NT2/D1 (cell line): Measurements from ENCODE around the gene RGSL1.

Experiments
- DNase-seq: peaks from one replicate; pipeline ENCODE4 v3.0.0-alpha.2; 2011; ENCODE audit warnings: low read depth, low spot score
- H3K27me3 ChIP-seq: 2 replicates; pipeline ENCODE4 v1.6.0; 2011; ENCODE audit warnings: mild to moderate bottlenecking; ENCODE audit not compliant: insufficient read length, insufficient read depth
- H3K36me3 ChIP-seq: 2 replicates; pipeline ENCODE4 v1.6.1; 2011; ENCODE audit warnings: mild to moderate bottlenecking, low read length, mixed read lengths; ENCODE audit not compliant: insufficient read depth, insufficient read length
- H3K4me1 ChIP-seq: 2 replicates; pipeline ENCODE4 v1.5.1; 2011; ENCODE audit not compliant: insufficient read depth, insufficient read length
- H3K4me3 ChIP-seq: 2 replicates; pipeline ENCODE4 v1.5.1; 2011; ENCODE audit warnings: low read depth; ENCODE audit not compliant: insufficient read length
- H3K9ac ChIP-seq: 2 replicates; pipeline ENCODE4 v1.6.0; 2011; ENCODE audit warnings: low read depth; ENCODE audit not compliant: insufficient read length
- H3K9me3 ChIP-seq: 2 replicates; pipeline ENCODE4 v1.5.1; 2011; ENCODE audit warnings: mild to moderate bottlenecking, low read length; ENCODE audit not compliant: insufficient read depth
- SUZ12 ChIP-seq: IDR thresholded peaks from 2 replicates; pipeline ENCODE4 v1.6.1; 2011; ENCODE audit not compliant: insufficient read length, insufficient read depth; ENCODE audit errors: extremely low read depth
- YY1 ChIP-seq: IDR thresholded peaks from 2 replicates; pipeline ENCODE4 v1.6.1; 2011; ENCODE audit not compliant: insufficient read length, insufficient read depth
- ZNF274 ChIP-seq: IDR thresholded peaks from 2 replicates; pipeline ENCODE4 v1.6.1; 2011; ENCODE audit warnings: mild to moderate bottlenecking, low read depth, low read length

The RGSL1 gene

GRCh38 chr1:182410620-182411273 is 39.2 kb upstream of the RGSL1 start:
- no peak overlapping the region for H3K9ac ChIP-seq
- no peak for DNase-seq
- H3K9me3 ChIP-seq = peaks cover 9% of the 10 kb centered on the region
- H3K4me1 ChIP-seq = peaks cover 3% of the 10 kb centered on the region
- no peaks in the 10 kb centered on the region for H3K27me3 ChIP-seq
- no peaks in the 10 kb centered on the region for H3K36me3 ChIP-seq
- H3K4me3 ChIP-seq = no peak overlapping the region
- TF ChIP-seq ZNF274 = no peak
- TF ChIP-seq SUZ12 = no peak
- TF ChIP-seq YY1 = no peak

GRCh38 chr1:182413486-182413885 is 36.5 kb upstream of the RGSL1 start:
- TF ChIP-seq ZNF274 (no peak), SUZ12 (no peak), YY1 (no peak)

GRCh38 chr1:182413969-182414368 is 36.0 kb upstream of the RGSL1 start:
- H3K27me3 ChIP-seq = no peaks in the 10 kb centered on the region
- H3K4me3 ChIP-seq = no peak overlapping the region
- no peak overlapping the region for H3K9ac ChIP-seq
- TF ChIP-seq ZNF274 (no peak), YY1 (no peak), SUZ12 (no peak)
- no peaks in the 10 kb centered on the region for H3K4me1 ChIP-seq
- no peaks in the 10 kb centered on the region for H3K9me3 ChIP-seq
- H3K36me3 ChIP-seq = no peaks in the 10 kb centered on the region
- no peak for DNase-seq

More at GRCh38 chr1:182413486-182413885, 36.5 kb upstream of the RGSL1 start:
- no peaks in the 10 kb centered on the region for H3K27me3 ChIP-seq
- DNase-seq = no peak
- H3K9me3 ChIP-seq = no peaks in the 10 kb centered on the region
- H3K4me3 ChIP-seq = no peak overlapping the region
- no peak overlapping the region for H3K9ac ChIP-seq
- H3K4me1 ChIP-seq = peaks cover 3% of the 10 kb centered on the region
- no peaks in the 10 kb centered on the region for H3K36me3 ChIP-seq

- Histone ChIP-seq H3K36me3 (no peaks in the 10 kb centered on the region), H3K9me3 (no peaks in the 10 kb centered on the region), H3K4me3 (no peak overlapping the region), H3K9ac (no peak overlapping the region), H3K27me3 (no peaks in the 10 kb centered on the region), H3K4me1 (no peaks in the 10 kb centered on the region)
- TF ChIP-seq YY1 (no peak), ZNF274 (no peak), SUZ12 (no peak)
- DNase-seq = no peak
Measured at GRCh38 chr1:182415789-182416188, 34.2 kb upstream of the RGSL1 start.

GRCh38 chr1:182426442-182427430 is 23.2 kb upstream of the RGSL1 start:
- DNase-seq = no peak
- Histone ChIP-seq H3K9ac (no peak overlapping the region), H3K4me1 (no peaks in the 10 kb centered on the region), H3K4me3 (no peak overlapping the region), H3K9me3 (no peaks in the 10 kb centered on the region), H3K27me3 (no peaks in the 10 kb centered on the region), H3K36me3 (no peaks in the 10 kb centered on the region)
- TF ChIP-seq SUZ12 (no peak), ZNF274 (no peak), YY1 (no peak)

- DNase-seq = no peak
- no peak overlapping the region for H3K9ac ChIP-seq
Measured at GRCh38 chr1:182428043-182428442, 21.9 kb upstream of the RGSL1 start.

More at GRCh38 chr1:182428043-182428442, 21.9 kb upstream of the RGSL1 start:
- no peaks in the 10 kb centered on the region for H3K9me3 ChIP-seq
- no peak overlapping the region for H3K4me3 ChIP-seq
- TF ChIP-seq SUZ12 = no peak
- TF ChIP-seq ZNF274 = no peak
- TF ChIP-seq YY1 = no peak
- no peaks in the 10 kb centered on the region for H3K27me3 ChIP-seq
- no peaks in the 10 kb centered on the region for H3K36me3 ChIP-seq
- H3K4me1 ChIP-seq = peaks cover 4% of the 10 kb centered on the region
